PC-9 (cell line): ENCODE data around the gene HNRNPA2B1.

Source experiments
- EZH2 ChIP-seq: fragments of 200-600 bp; sonication (generic); IDR thresholded peaks from 2 replicates; pipeline ENCODE4 v1.8.0; 2017; ENCODE audit warnings: antibody characterized with exemption, low read depth
- TF ChIP-seq, protein P1 (sequence below): fragments of 200-600 bp; sonication (generic); conservative IDR thresholded peaks from 2 replicates; pipeline ENCODE4 v1.6.1; 2017; ENCODE audit warnings: mixed run types, antibody characterized with exemption, mild to moderate bottlenecking, moderate library complexity

DNA sequence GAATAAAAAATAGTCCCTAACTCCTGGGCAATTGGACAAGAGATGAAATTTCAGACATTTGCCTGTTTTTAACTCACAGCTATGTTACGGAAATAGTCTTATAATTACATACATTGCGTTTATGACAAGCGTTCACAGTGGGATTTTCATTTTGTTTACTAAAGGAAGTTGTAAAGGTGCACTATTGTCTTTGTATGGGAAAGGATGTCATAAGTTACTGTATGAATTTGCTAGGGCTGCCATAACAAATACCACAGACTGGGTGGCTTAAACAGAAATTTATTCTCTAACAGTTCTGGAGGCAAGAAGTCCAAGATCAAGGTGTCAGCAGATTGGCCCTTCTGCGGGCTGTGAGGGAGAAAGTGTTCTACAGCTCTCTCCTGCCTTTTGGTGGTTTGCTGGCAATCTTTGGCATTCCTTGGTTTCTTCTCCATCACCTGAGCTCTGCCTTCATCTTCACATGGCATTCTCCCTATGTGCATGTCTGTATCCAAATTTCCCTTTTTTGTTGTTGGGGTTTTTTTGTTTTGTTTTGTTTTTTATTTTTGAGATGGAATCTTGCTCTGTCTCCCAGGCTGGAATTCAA lies 42.9 kb downstream of the HNRNPA2B1 start:
- TF ChIP-seq, protein P1, sequence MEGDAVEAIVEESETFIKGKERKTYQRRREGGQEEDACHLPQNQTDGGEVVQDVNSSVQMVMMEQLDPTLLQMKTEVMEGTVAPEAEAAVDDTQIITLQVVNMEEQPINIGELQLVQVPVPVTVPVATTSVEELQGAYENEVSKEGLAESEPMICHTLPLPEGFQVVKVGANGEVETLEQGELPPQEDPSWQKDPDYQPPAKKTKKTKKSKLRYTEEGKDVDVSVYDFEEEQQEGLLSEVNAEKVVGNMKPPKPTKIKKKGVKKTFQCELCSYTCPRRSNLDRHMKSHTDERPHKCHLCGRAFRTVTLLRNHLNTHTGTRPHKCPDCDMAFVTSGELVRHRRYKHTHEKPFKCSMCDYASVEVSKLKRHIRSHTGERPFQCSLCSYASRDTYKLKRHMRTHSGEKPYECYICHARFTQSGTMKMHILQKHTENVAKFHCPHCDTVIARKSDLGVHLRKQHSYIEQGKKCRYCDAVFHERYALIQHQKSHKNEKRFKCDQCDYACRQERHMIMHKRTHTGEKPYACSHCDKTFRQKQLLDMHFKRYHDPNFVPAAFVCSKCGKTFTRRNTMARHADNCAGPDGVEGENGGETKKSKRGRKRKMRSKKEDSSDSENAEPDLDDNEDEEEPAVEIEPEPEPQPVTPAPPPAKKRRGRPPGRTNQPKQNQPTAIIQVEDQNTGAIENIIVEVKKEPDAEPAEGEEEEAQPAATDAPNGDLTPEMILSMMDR = no peak
- no peak for TF ChIP-seq EZH2
